ENCODE measurements around the gene ATAD2B. TPM values are rescaled to one million over a fixed set of nuclear protein-coding genes. Genes with fewer than 3 reads are reported as not detected.

Gene ATAD2B
- total RNA-seq, 1 experiment from 2014 or later = 8.6 TPM

DNA sequence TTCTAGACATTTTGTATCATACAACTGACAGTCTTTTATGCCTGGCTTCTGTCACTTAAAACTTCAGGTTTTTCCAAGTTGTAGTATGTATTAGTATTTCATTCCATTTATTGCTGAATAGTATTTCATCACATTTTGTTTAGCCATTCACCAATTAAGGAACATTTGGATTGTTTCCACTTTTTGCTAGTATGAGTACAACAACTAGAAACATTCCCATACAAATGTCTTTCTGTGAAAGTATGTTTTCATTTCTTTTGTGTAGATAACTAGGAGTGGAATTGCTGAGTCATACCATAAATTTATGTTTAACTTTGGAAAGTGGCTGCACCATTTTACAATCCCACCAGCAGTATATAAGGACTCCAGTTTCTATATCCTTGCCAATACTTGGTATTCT lies 135.9 kb downstream of the ATAD2B start:
- BruUV-seq (replicated peaks) = no TSS peak
- no peaks in the 10 kb centered on the region for H3K9me2 ChIP-seq (replicated peaks; ENCODE audit: low read length)
- no peaks in the 10 kb centered on the region for H3K9me3 ChIP-seq (ENCODE audit: low read length)
- peak; percentile 53 for ATAC-seq
- H3K4me2 ChIP-seq (ENCODE audit: low read length) = peak overlapping the region; percentile 57
- H3K4me3 ChIP-seq (ENCODE audit: low read length) = no peak overlapping the region
- intact Hi-C loops (cut with micrococcal nuclease) = loop anchor here (1.0 kb wide), 1 partner anchor 12 kb away; no protein-coding TSS in a partner anchor
- TF ChIP-seq, protein P1, sequence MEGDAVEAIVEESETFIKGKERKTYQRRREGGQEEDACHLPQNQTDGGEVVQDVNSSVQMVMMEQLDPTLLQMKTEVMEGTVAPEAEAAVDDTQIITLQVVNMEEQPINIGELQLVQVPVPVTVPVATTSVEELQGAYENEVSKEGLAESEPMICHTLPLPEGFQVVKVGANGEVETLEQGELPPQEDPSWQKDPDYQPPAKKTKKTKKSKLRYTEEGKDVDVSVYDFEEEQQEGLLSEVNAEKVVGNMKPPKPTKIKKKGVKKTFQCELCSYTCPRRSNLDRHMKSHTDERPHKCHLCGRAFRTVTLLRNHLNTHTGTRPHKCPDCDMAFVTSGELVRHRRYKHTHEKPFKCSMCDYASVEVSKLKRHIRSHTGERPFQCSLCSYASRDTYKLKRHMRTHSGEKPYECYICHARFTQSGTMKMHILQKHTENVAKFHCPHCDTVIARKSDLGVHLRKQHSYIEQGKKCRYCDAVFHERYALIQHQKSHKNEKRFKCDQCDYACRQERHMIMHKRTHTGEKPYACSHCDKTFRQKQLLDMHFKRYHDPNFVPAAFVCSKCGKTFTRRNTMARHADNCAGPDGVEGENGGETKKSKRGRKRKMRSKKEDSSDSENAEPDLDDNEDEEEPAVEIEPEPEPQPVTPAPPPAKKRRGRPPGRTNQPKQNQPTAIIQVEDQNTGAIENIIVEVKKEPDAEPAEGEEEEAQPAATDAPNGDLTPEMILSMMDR (conservative IDR thresholded peaks at IDR 0.05; ENCODE audit: low read depth, low read length) = no peak
- TF ChIP-seq EZH2phosphoT487 (IDR thresholded peaks at IDR 0.05; ENCODE audit: borderline replicate concordance, low read length) (no peak), EZH2 (IDR thresholded peaks at IDR 0.05; ENCODE audit: low read length, unreplicated experiment) (no peak)
- peak overlapping the region; percentile 93 for H3K27ac ChIP-seq (ENCODE audit: low read length)
- no peak overlapping the region for H2AFZ ChIP-seq (ENCODE audit: low read length)
- H3K27me3 ChIP-seq (ENCODE audit: low read length) = no peaks in the 10 kb centered on the region
- peaks cover 17% of the 10 kb centered on the region for H3F3A ChIP-seq (ENCODE audit: low read length, unreplicated experiment)
- peak overlapping the region; percentile 52 for H3K9ac ChIP-seq (ENCODE audit: low read length)
- CTCF ChIA-PET = no interaction called here
- peaks cover 48% of the 10 kb centered on the region for H3K4me1 ChIP-seq (ENCODE audit: insufficient read depth, low read length)
- no peaks in the 10 kb centered on the region for H4K20me1 ChIP-seq (ENCODE audit: low read length)
- 0 out of 2 replicates have a peak, but pooled peaks cover 3% of the 10 kb centered on the region for H3K36me3 ChIP-seq (ENCODE audit: low read depth, low read length)
- no peaks in the 10 kb centered on the region for H3K79me2 ChIP-seq (ENCODE audit: low read length)
- POLR2A ChIA-PET (ENCODE audit: unreplicated experiment) = no interaction called here
- peak; percentile 82 for DNase-seq

DNA sequence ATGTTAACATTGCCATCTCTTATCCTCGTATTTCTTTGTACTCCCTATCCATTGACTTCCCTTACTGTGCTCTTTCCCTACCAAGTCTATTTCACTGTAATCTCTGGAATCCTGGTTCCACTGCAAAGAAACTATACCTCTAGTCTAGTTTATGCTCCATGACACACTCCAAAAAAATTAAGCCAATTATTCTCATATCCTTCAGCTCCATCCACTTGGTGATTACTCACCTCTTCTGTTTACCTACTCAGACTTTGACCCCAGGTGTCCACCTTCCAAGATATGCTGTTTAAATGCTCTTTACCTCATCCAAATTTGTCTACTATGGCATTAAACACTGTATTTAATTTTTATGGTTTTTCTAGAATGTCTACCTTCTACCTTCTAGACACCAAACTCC lies 137.9 kb downstream of the ATAD2B start:
- Histone ChIP-seq H3K27me3 (ENCODE audit: low read length) (no peaks in the 10 kb centered on the region), H3K9me2 (replicated peaks; ENCODE audit: low read length) (no peaks in the 10 kb centered on the region), H2AFZ (ENCODE audit: low read length) (no peak overlapping the region), H3K4me2 (ENCODE audit: low read length) (peak overlapping the region; percentile 57), H3F3A (ENCODE audit: low read length, unreplicated experiment) (peaks cover 17% of the 10 kb centered on the region), H3K9ac (ENCODE audit: low read length) (peak overlapping the region; percentile 61), H3K79me2 (ENCODE audit: low read length) (no peaks in the 10 kb centered on the region), H3K27ac (ENCODE audit: low read length) (peak overlapping the region; percentile 93), H3K4me1 (ENCODE audit: insufficient read depth, low read length) (peaks cover 48% of the 10 kb centered on the region), H4K20me1 (ENCODE audit: low read length) (no peaks in the 10 kb centered on the region), H3K36me3 (ENCODE audit: low read depth, low read length) (0 out of 2 replicates have a peak, but pooled peaks cover 3% of the 10 kb centered on the region), H3K4me3 (ENCODE audit: low read length) (peak overlapping the region; percentile 19; the same call in 1 of the 2 replicates), H3K9me3 (ENCODE audit: low read length) (no peaks in the 10 kb centered on the region)
- CTCF ChIA-PET = no interaction called here
- TF ChIP-seq EZH2 (IDR thresholded peaks at IDR 0.05; ENCODE audit: low read length, unreplicated experiment) (no peak), EZH2phosphoT487 (IDR thresholded peaks at IDR 0.05; ENCODE audit: borderline replicate concordance, low read length) (no peak)
- TF ChIP-seq, protein P1 (conservative IDR thresholded peaks at IDR 0.05; ENCODE audit: low read depth, low read length) = no peak
- POLR2A ChIA-PET (ENCODE audit: unreplicated experiment) = no interaction called here
- DNase-seq (peak; percentile 89), ATAC-seq (peak; percentile 75)
- no TSS peak for BruUV-seq (replicated peaks)
- intact Hi-C loops (cut with micrococcal nuclease) = no loop called here

DNA sequence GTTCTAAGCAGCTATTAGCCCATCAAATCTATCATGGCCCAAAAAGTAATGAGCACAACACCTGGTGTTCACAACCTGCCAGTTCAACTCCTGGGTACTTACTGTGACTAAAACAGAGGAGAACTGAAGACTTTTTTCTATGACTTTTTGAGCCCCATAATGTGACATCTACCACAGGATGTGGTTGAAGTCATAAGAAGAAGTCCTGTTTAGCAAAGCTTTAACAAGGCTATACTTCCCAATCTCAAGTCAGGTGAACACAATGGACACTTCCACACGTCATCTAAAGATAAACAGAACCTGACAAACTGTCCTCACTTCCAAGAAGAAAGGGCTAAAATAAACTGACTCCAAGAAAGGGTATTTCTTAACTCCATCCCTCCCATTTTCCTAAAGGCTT lies 138.8 kb downstream of the ATAD2B start:
- Histone ChIP-seq H3K4me1 (ENCODE audit: insufficient read depth, low read length) (peaks cover 48% of the 10 kb centered on the region), H3F3A (ENCODE audit: low read length, unreplicated experiment) (peaks cover 17% of the 10 kb centered on the region), H3K9me3 (ENCODE audit: low read length) (no peaks in the 10 kb centered on the region), H3K79me2 (ENCODE audit: low read length) (no peaks in the 10 kb centered on the region), H3K27me3 (ENCODE audit: low read length) (no peaks in the 10 kb centered on the region), H3K9ac (ENCODE audit: low read length) (peak overlapping the region; percentile 61), H4K20me1 (ENCODE audit: low read length) (no peaks in the 10 kb centered on the region), H2AFZ (ENCODE audit: low read length) (no peak overlapping the region), H3K4me3 (ENCODE audit: low read length) (no peak overlapping the region), H3K9me2 (replicated peaks; ENCODE audit: low read length) (no peaks in the 10 kb centered on the region), H3K27ac (ENCODE audit: low read length) (peak overlapping the region; percentile 93), H3K4me2 (ENCODE audit: low read length) (peak overlapping the region; percentile 57), H3K36me3 (ENCODE audit: low read depth, low read length) (0 out of 2 replicates have a peak, but pooled peaks cover 3% of the 10 kb centered on the region)
- intact Hi-C loops (cut with micrococcal nuclease) = no loop called here
- TF ChIP-seq, protein P1 (conservative IDR thresholded peaks at IDR 0.05; ENCODE audit: low read depth, low read length) = no peak; the same call in 1 of the 2 replicates
- TF ChIP-seq EZH2phosphoT487 (IDR thresholded peaks at IDR 0.05; ENCODE audit: borderline replicate concordance, low read length) (no peak), EZH2 (IDR thresholded peaks at IDR 0.05; ENCODE audit: low read length, unreplicated experiment) (no peak)
- DNase-seq = peak; percentile 86
- POLR2A ChIA-PET (ENCODE audit: unreplicated experiment) = interaction anchor here (0.6 kb wide), 1 partner anchor 15 kb away, joined by 3 read pairs; no protein-coding TSS in a partner anchor
- BruUV-seq (replicated peaks) = no TSS peak
- peak; percentile 56 for ATAC-seq
- CTCF ChIA-PET = no interaction called here

All from PC-3 (cell line).